Sigmoid colon (tissue), 4 donors: Measurements from ENCODE around the gene PPP1R15A.

Experiments used
- CTCF ChIP-seq, 4 experiments: fragments of 450-650 bp in 3 of 4; fragments of 200-600 bp in 1 of 4; IDR thresholded peaks; one replicate each; pipeline ENCODE4 v1.5.1; 2016 to 2019; ENCODE audit warnings: antibody characterized with exemption in 4 of 4, mild to moderate bottlenecking in 3 of 4, moderate library complexity in 2 of 4
- EP300 ChIP-seq, 4 donors: sonication (generic); formaldehyde crosslinking; IDR thresholded peaks; one replicate each; pipeline ENCODE4 v1.6.1; 2017; ENCODE audit warnings: antibody characterized with exemption in 4 of 4
- POLR2A ChIP-seq, 2 donors: fragments of 450-650 bp; IDR thresholded peaks; one replicate each; pipeline ENCODE4 v1.6.1; 2016; ENCODE audit warnings: antibody characterized with exemption in 2 of 2, mild to moderate bottlenecking in 2 of 2, moderate library complexity in 2 of 2

GRCh38 chr19:48854103-48854502 is 18.1 kb upstream of the PPP1R15A start:
- TF ChIP-seq CTCF (IDR thresholded peaks at IDR 0.05) = no peak
- no peak for TF ChIP-seq POLR2A (IDR thresholded peaks at IDR 0.05)
- TF ChIP-seq EP300 (IDR thresholded peaks at IDR 0.05) = no peak
